MM.1S (cell line): ENCODE measurements around the gene FAM221A.

Experiments
- DNase-seq: peaks from one replicate; pipeline ENCODE4 v3.0.0-alpha.2; 2015
- H2AFZ ChIP-seq: fragments of 300-600 bp; sonication (generic); 2 replicates; pipeline ENCODE4 v1.6.0; 2016; ENCODE audit warnings: antibody characterized with exemption, low read length
- H3F3A ChIP-seq: fragments of 300-600 bp; sonication (generic); 2 replicates; pipeline ENCODE4 v1.6.1; 2016; ENCODE audit warnings: mild to moderate bottlenecking, antibody characterized with exemption, low read length, moderate library complexity, mixed read lengths; ENCODE audit not compliant: insufficient read depth
- H3K27ac ChIP-seq: fragments of 300-600 bp; sonication (generic); 2 replicates; pipeline ENCODE4 v1.5.1; 2016; ENCODE audit warnings: mild to moderate bottlenecking, low read length
- H3K27me3 ChIP-seq: fragments of 300-600 bp; sonication (generic); replicated peaks from 2 replicates; pipeline ENCODE4 v1.6.0; 2016; ENCODE audit warnings: low read length; ENCODE audit not compliant: insufficient read depth
- H3K36me3 ChIP-seq: fragments of 300-600 bp; sonication (generic); replicated peaks from 2 replicates; pipeline ENCODE4 v1.6.1; 2016; ENCODE audit warnings: mild to moderate bottlenecking, low read length, mixed read lengths; ENCODE audit not compliant: insufficient read depth
- H3K4me1 ChIP-seq: fragments of 300-600 bp; sonication (generic); 2 replicates; pipeline ENCODE4 v1.6.1; 2016; ENCODE audit warnings: low read length, mixed read lengths
- H3K4me2 ChIP-seq: fragments of 300-600 bp; sonication (generic); 2 replicates; pipeline ENCODE4 v1.6.0; 2016; ENCODE audit warnings: low read depth, low read length
- H3K4me3 ChIP-seq: fragments of 300-600 bp; sonication (generic); 2 replicates; pipeline ENCODE4 v1.5.1; 2016; ENCODE audit warnings: low read length, mixed read lengths
- H3K79me2 ChIP-seq: fragments of 300-600 bp; sonication (generic); 2 replicates; pipeline ENCODE4 v1.6.1; 2016; ENCODE audit warnings: mixed run types, low read length, mixed read lengths
- H3K9ac ChIP-seq: fragments of 300-600 bp; sonication (generic); 2 replicates; pipeline ENCODE4 v1.6.1; 2016; ENCODE audit warnings: low read length, mixed read lengths
- H3K9me2 ChIP-seq: fragments of 300-600 bp; sonication (generic); replicated peaks from 2 replicates; pipeline ENCODE4 v1.6.1; 2016; ENCODE audit warnings: mild to moderate bottlenecking, low read length, mixed read lengths; ENCODE audit not compliant: insufficient read depth
- H3K9me3 ChIP-seq: fragments of 300-600 bp; sonication (generic); replicated peaks from 2 replicates; pipeline ENCODE4 v1.6.1; 2016; ENCODE audit warnings: mild to moderate bottlenecking, low read length, mixed read lengths; ENCODE audit not compliant: insufficient read depth
- H4K20me1 ChIP-seq: fragments of 300-600 bp; sonication (generic); 2 replicates; pipeline ENCODE4 v1.6.1; 2016; ENCODE audit warnings: mild to moderate bottlenecking, low read length, moderate library complexity, mixed read lengths; ENCODE audit not compliant: insufficient read depth
- EZH2 ChIP-seq: fragments of 300-600 bp; sonication (generic); optimal IDR thresholded peaks from 2 replicates; pipeline ENCODE3; 2017; ENCODE audit warnings: low read depth, mild to moderate bottlenecking, antibody characterized with exemption, low read length, mixed read lengths
- EZH2phosphoT487 ChIP-seq: fragments of 300-600 bp; sonication (generic); IDR thresholded peaks from 2 replicates; pipeline ENCODE4 v1.6.1; 2018; ENCODE audit warnings: antibody characterized with exemption, low read length
- TF ChIP-seq, protein P1 (sequence below): fragments of 300-600 bp; sonication (generic); IDR thresholded peaks from 2 replicates; pipeline ENCODE4 v1.5.1; 2016; ENCODE audit warnings: antibody characterized with exemption, low read length, mixed read lengths

The FAM221A gene

DNA sequence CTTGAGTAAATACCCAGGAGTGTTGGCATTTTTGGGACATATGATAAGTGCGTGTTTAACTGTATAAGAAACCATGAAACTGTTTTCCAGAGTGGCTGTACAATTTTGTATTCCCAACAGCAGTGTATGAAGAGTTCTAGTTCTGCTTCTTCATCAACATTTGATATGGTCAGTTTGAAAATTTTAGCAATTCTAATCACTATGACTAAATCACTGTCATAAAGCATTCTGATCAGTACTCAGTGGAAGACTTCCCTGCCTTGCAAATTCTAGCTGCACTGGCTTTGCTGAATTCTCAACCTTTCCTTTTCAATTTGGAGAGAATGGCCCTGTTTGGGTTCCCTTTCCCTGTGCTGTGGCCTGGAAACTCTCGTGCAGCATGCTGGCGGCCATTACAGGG, 18.6 kb upstream of the FAM221A start:
- Histone ChIP-seq H3K9me3 (no peaks in the 10 kb centered on the region), H3K27me3 (no peaks in the 10 kb centered on the region), H3K4me1 (no peaks in the 10 kb centered on the region), H3K9ac (no peak overlapping the region), H3K36me3 (no peaks in the 10 kb centered on the region), H3K4me2 (no peak overlapping the region), H3K27ac (no peak overlapping the region), H4K20me1 (no peaks in the 10 kb centered on the region), H3K9me2 (no peaks in the 10 kb centered on the region), H3F3A (no peaks in the 10 kb centered on the region), H3K79me2 (no peaks in the 10 kb centered on the region), H3K4me3 (no peak overlapping the region), H2AFZ (no peak overlapping the region)
- TF ChIP-seq EZH2phosphoT487 (no peak), EZH2 (no peak)
- TF ChIP-seq, protein P1, sequence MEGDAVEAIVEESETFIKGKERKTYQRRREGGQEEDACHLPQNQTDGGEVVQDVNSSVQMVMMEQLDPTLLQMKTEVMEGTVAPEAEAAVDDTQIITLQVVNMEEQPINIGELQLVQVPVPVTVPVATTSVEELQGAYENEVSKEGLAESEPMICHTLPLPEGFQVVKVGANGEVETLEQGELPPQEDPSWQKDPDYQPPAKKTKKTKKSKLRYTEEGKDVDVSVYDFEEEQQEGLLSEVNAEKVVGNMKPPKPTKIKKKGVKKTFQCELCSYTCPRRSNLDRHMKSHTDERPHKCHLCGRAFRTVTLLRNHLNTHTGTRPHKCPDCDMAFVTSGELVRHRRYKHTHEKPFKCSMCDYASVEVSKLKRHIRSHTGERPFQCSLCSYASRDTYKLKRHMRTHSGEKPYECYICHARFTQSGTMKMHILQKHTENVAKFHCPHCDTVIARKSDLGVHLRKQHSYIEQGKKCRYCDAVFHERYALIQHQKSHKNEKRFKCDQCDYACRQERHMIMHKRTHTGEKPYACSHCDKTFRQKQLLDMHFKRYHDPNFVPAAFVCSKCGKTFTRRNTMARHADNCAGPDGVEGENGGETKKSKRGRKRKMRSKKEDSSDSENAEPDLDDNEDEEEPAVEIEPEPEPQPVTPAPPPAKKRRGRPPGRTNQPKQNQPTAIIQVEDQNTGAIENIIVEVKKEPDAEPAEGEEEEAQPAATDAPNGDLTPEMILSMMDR = no peak
- DNase-seq = no peak

GRCh38 chr7:23662124-23662983, 17.6 kb upstream of the FAM221A start:
- Histone ChIP-seq H3K4me3 (no peak overlapping the region), H3K4me2 (no peak overlapping the region), H3K9ac (no peak overlapping the region), H3K27ac (no peak overlapping the region), H3K9me3 (no peaks in the 10 kb centered on the region), H3F3A (no peaks in the 10 kb centered on the region), H2AFZ (no peak overlapping the region), H3K27me3 (no peaks in the 10 kb centered on the region), H3K79me2 (no peaks in the 10 kb centered on the region), H3K4me1 (no peaks in the 10 kb centered on the region), H3K9me2 (no peaks in the 10 kb centered on the region), H3K36me3 (no peaks in the 10 kb centered on the region), H4K20me1 (no peaks in the 10 kb centered on the region)
- no peak for DNase-seq
- no peak for TF ChIP-seq EZH2
- TF ChIP-seq EZH2phosphoT487 = no peak
- TF ChIP-seq, protein P1 = no peak

GRCh38 chr7:23662984-23663313, 17.1 kb upstream of the FAM221A start:
- H3F3A ChIP-seq = no peaks in the 10 kb centered on the region
- TF ChIP-seq EZH2phosphoT487 (no peak), EZH2 (no peak)
- TF ChIP-seq, protein P1 = no peak
- H2AFZ ChIP-seq = no peak overlapping the region
- H3K27me3 ChIP-seq = no peaks in the 10 kb centered on the region
- no peaks in the 10 kb centered on the region for H3K9me2 ChIP-seq
- no peak for DNase-seq
- no peak overlapping the region for H3K4me2 ChIP-seq
- H3K4me1 ChIP-seq = no peaks in the 10 kb centered on the region
- no peak overlapping the region for H3K9ac ChIP-seq
- no peak overlapping the region for H3K4me3 ChIP-seq
- no peak overlapping the region for H3K27ac ChIP-seq
- no peaks in the 10 kb centered on the region for H3K36me3 ChIP-seq
- no peaks in the 10 kb centered on the region for H3K9me3 ChIP-seq
- no peaks in the 10 kb centered on the region for H4K20me1 ChIP-seq
- H3K79me2 ChIP-seq = no peaks in the 10 kb centered on the region
